ENCODE data around the gene PPP1R1C. TPM values are rescaled to one million over a fixed set of nuclear protein-coding genes. Genes with fewer than 3 reads are reported as not detected.

Gene PPP1R1C, protein sequence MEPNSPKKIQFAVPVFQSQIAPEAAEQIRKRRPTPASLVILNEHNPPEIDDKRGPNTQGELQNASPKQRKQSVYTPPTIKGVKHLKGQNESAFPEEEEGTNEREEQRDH
- total RNA-seq: 0.47 TPM in 1 of 2 replicates, not detected in the other

DNA sequence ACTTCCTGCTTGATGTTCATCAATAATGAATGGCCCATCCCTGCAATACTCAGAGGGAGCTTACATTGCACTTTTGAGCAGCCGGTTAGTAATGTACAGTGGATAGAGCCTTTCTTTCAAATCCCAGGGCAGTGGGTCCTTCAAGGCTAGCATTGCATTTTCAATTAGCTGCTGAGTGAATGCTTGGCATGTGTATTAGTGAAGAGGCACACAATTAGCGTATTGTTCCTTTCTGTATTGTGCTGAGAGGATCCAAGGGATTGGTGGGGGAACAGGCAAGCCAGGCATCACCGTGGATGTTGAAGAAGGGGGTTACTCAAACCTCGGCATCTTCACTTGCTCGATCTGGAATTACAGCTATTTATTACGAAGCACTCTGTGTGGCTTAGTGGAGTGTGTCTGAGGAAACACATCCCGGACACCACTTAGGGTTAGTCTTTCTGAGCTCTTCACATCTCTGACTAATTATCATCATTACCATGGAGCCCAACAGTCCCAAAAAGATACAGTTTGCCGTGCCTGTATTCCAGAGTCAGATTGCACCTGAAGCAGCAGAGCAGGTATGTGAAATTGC is at the start of gene PPP1R1C:
TSS of gene PPP1R1C (plus strand) at position 222 of the 574 bp plus-strand sequence. CDS start at position 480, 258 bp downstream.

Other genes starting within 250 kb of the PPP1R1C start
- 145 and 193 TPM in 2 replicates for gene ITPRID2, start 94.1 kb upstream of the PPP1R1C start, total RNA-seq